Loucy (cell line): Measurements from ENCODE around the gene PRCD.

Experiments used
- EZH2phosphoT487 ChIP-seq: fragments of 200-600 bp; IDR thresholded peaks from 2 replicates; pipeline ENCODE4 v1.6.1; 2018; ENCODE audit warnings: antibody characterized with exemption, mild to moderate bottlenecking, moderate library complexity, borderline replicate concordance
- TF ChIP-seq, protein P1 (sequence below): fragments of 200-600 bp; sonication (generic); conservative IDR thresholded peaks from 2 replicates; pipeline ENCODE4 v1.5.1; 2014; ENCODE audit warnings: mild to moderate bottlenecking, antibody characterized with exemption, low read length

DNA sequence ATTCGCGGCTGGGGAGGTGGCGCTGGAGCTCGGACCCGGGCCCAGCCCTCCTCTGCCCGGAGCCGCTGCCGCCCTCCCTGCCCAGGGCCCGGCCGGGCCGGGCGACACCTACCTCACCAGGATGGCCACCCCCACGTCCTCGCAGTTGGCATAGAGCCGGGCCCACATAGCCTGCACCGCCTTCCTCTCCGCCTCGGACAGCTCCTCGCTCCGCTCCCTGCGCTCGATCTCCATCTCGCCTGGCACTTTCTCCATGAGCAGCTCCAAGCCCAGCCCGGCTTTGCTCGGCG lies 2.6 kb upstream of the PRCD start:
- TF ChIP-seq, protein P1, sequence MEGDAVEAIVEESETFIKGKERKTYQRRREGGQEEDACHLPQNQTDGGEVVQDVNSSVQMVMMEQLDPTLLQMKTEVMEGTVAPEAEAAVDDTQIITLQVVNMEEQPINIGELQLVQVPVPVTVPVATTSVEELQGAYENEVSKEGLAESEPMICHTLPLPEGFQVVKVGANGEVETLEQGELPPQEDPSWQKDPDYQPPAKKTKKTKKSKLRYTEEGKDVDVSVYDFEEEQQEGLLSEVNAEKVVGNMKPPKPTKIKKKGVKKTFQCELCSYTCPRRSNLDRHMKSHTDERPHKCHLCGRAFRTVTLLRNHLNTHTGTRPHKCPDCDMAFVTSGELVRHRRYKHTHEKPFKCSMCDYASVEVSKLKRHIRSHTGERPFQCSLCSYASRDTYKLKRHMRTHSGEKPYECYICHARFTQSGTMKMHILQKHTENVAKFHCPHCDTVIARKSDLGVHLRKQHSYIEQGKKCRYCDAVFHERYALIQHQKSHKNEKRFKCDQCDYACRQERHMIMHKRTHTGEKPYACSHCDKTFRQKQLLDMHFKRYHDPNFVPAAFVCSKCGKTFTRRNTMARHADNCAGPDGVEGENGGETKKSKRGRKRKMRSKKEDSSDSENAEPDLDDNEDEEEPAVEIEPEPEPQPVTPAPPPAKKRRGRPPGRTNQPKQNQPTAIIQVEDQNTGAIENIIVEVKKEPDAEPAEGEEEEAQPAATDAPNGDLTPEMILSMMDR, result no peak
- no peak for TF ChIP-seq EZH2phosphoT487
